Measurements from ENCODE around the gene PSD4. TPM values are rescaled to one million over a fixed set of nuclear protein-coding genes. Genes with fewer than 3 reads are reported as not detected.

Gene PSD4
- polyA plus RNA-seq, 2 of the 4 experiments (the other 2 are of a cell fraction), result 5.4 to 21.6 TPM

DNA sequence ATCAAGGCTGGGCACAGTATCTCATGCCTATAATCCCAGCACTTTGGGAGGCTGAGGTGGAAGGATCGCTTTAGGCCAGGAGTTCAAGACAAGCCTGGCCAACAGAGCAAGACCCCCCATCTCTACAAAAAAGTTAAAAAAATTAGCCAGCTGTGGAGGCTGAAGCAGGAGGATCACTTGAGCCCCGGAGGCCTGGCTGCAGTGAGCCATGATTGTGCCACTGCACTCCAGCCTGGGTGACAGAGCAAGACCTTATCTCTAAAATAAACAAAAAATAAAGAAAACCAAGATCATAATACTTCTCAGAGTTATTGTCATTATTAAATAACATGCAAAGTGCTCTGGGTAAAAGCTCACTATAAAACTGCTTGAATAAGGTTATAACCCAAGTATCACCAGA is 31.5 kb upstream of the PSD4 start:
- Histone ChIP-seq H3K4me1 (0 out of 3 replicates have a peak, but pooled peaks cover 4% of the 10 kb centered on the region), H3K27ac (no peak overlapping the region), H3K9me3 (0 out of 3 replicates have a peak, but pooled peaks cover 5% of the 10 kb centered on the region), H3K4me3 (no peak overlapping the region), H3K4me2 (no peak overlapping the region)
- ChIA-PET CTCF (interaction anchor here (1.0 to 9.0 kb wide), 3 partner anchors 59 to 228 kb away, joined by 4 to 243 read pairs (median 4); no protein-coding TSS in a partner anchor), POLR2A (no interaction called here)
- ATAC-seq (no peak), FAIRE-seq (no peak), DNase-seq (ENCODE audit: low read depth in 1 of 2, low spot score in 1 of 2) (no peak)
- no peak for TF ChIP-seq HOXB13 (CRISPR knock-in tag; IDR thresholded peaks at IDR 0.05; ENCODE audit: low read depth)
- TF ChIP-seq MAZ (IDR thresholded peaks at IDR 0.05; ENCODE audit: borderline replicate concordance, low read depth, low read length), result no peak
- no peak for TF ChIP-seq CHD2 (IDR thresholded peaks at IDR 0.05; ENCODE audit: low read length, partially characterized antibody)
- WGBS (ENCODE audit: missing lambda C conversion rate), result 76% methylated on average over 2 of the region's 2 CpGs

- 11% methylated on average over 4 of the region's 4 CpGs for WGBS (ENCODE audit: missing lambda C conversion rate)
- no peaks in the 10 kb centered on the region for H3K4me1 ChIP-seq
- ChIA-PET POLR2A (no interaction called here), CTCF (interaction anchor here (0.9 to 3.0 kb wide), 5 partner anchors 9 to 226 kb away, joined by 3 to 9 read pairs (median 3); no protein-coding TSS in a partner anchor)
- TF ChIP-seq SMC3 (IDR thresholded peaks at IDR 0.05) (no peak), SREBF2 (IDR thresholded peaks at IDR 0.05) (no peak), JUNB (IDR thresholded peaks at IDR 0.05) (no peak), HDAC2 (IDR thresholded peaks at IDR 0.05) (no peak), ESRRA (IDR thresholded peaks at IDR 0.05; ENCODE audit: borderline replicate concordance, low read length) (no peak), NPAS2 (CRISPR knock-in tag; IDR thresholded peaks at IDR 0.05; ENCODE audit: borderline replicate concordance) (no peak), RCOR1 (IDR thresholded peaks at IDR 0.05; ENCODE audit: low read depth, low read length) (no peak), ELK1 (IDR thresholded peaks at IDR 0.05; ENCODE audit: low read depth, low read length) (no peak), ZC3H11A (IDR thresholded peaks at IDR 0.05) (no peak), CHD2 (IDR thresholded peaks at IDR 0.05; ENCODE audit: low read length, partially characterized antibody) (no peak), CHD4 (IDR thresholded peaks at IDR 0.05; ENCODE audit: borderline replicate concordance) (no peak), ZNF302 (CRISPR knock-in tag; IDR thresholded peaks at IDR 0.05) (no peak), CBX2 (IDR thresholded peaks at IDR 0.05; ENCODE audit: borderline replicate concordance, low read depth) (no peak), POLR2AphosphoS2 (conservative IDR thresholded peaks at IDR 0.05; ENCODE audit: low read length) (no peak)
- TF ChIP-seq, protein P1, sequence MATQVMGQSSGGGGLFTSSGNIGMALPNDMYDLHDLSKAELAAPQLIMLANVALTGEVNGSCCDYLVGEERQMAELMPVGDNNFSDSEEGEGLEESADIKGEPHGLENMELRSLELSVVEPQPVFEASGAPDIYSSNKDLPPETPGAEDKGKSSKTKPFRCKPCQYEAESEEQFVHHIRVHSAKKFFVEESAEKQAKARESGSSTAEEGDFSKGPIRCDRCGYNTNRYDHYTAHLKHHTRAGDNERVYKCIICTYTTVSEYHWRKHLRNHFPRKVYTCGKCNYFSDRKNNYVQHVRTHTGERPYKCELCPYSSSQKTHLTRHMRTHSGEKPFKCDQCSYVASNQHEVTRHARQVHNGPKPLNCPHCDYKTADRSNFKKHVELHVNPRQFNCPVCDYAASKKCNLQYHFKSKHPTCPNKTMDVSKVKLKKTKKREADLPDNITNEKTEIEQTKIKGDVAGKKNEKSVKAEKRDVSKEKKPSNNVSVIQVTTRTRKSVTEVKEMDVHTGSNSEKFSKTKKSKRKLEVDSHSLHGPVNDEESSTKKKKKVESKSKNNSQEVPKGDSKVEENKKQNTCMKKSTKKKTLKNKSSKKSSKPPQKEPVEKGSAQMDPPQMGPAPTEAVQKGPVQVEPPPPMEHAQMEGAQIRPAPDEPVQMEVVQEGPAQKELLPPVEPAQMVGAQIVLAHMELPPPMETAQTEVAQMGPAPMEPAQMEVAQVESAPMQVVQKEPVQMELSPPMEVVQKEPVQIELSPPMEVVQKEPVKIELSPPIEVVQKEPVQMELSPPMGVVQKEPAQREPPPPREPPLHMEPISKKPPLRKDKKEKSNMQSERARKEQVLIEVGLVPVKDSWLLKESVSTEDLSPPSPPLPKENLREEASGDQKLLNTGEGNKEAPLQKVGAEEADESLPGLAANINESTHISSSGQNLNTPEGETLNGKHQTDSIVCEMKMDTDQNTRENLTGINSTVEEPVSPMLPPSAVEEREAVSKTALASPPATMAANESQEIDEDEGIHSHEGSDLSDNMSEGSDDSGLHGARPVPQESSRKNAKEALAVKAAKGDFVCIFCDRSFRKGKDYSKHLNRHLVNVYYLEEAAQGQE (IDR thresholded peaks at IDR 0.05), result no peak
- ATAC-seq, result no peak
- DNase-seq (ENCODE audit: low read depth in 1 of 2, low spot score in 1 of 2), result no peak
- H3K27ac ChIP-seq, result no peak overlapping the region
- H3K9me3 ChIP-seq, result 0 out of 3 replicates have a peak, but pooled peaks cover 5% of the 10 kb centered on the region
- H3K4me2 ChIP-seq, result no peak overlapping the region
- no peak overlapping the region for H3K4me3 ChIP-seq
- FAIRE-seq, result no peak
These were observed 29.5 kb upstream of the PSD4 start for GRCh38 chr2:113144259-113144658.

Data from A549 (cell line).